SU-DHL-6 (cell line): ENCODE results near the gene TXNRD2.
A peak's percentile ranks its signal among the peaks of the same experiment; 100 is the strongest.

Experiments
- H2AFZ ChIP-seq: fragments of 200-600 bp; sonication (generic); 2 replicates; pipeline ENCODE4 v1.6.1; 2014; ENCODE audit warnings: low read depth, mild to moderate bottlenecking, moderate library complexity, mixed read lengths, antibody characterized with exemption, low read length; ENCODE audit not compliant: severe bottlenecking
- H3F3A ChIP-seq: fragments of 200-600 bp; shearing (Covaris generic); 2 replicates; pipeline ENCODE4 v1.6.0; 2016; ENCODE audit warnings: antibody characterized with exemption, mild to moderate bottlenecking; ENCODE audit not compliant: insufficient read depth
- H3K27ac ChIP-seq: fragments of 200-600 bp; sonication (generic); 2 replicates; pipeline ENCODE4 v1.5.1; 2016; ENCODE audit warnings: low read depth, mild to moderate bottlenecking, low read length, moderate library complexity, mixed read lengths
- H3K27me3 ChIP-seq: fragments of 200-600 bp; sonication (generic), shearing (Covaris generic); 2 replicates; pipeline ENCODE4 v1.6.0; 2014; ENCODE audit warnings: mild to moderate bottlenecking, low read length
- H3K36me3 ChIP-seq: fragments of 200-600 bp; sonication (generic); 2 replicates; pipeline ENCODE4 v1.6.1; 2014; ENCODE audit warnings: mild to moderate bottlenecking, low read length, mixed read lengths
- H3K4me2 ChIP-seq: fragments of 300-600, 200-600 bp; shearing (Covaris generic), sonication (generic); 2 replicates; pipeline ENCODE4 v1.6.0; 2014; ENCODE audit warnings: low read length, low read depth, mild to moderate bottlenecking; ENCODE audit not compliant: poor library complexity, severe bottlenecking
- H3K4me3 ChIP-seq: fragments of 200-600 bp; sonication (generic); 2 replicates; pipeline ENCODE4 v1.5.1; 2014; ENCODE audit warnings: antibody characterized with exemption, low read length, mild to moderate bottlenecking, mixed read lengths; ENCODE audit not compliant: insufficient read depth, poor library complexity, severe bottlenecking
- H3K79me2 ChIP-seq: fragments of 200-600 bp; sonication (generic); 2 replicates; pipeline ENCODE4 v1.6.1; 2014; ENCODE audit warnings: mild to moderate bottlenecking, low read length, moderate library complexity; ENCODE audit not compliant: insufficient read depth
- H3K9ac ChIP-seq: fragments of 200-600 bp; sonication (generic); 2 replicates; pipeline ENCODE4 v1.7.0; 2014; ENCODE audit warnings: mild to moderate bottlenecking, low read length
- H3K9me2 ChIP-seq: fragments of 200-600 bp; sonication (generic); replicated peaks from 2 replicates; pipeline ENCODE4 v1.6.1; 2014; ENCODE audit warnings: low read length; ENCODE audit not compliant: insufficient read depth
- H3K9me3 ChIP-seq: fragments of 200-600 bp; sonication (generic); 2 replicates; pipeline ENCODE4 v1.6.1; 2014; ENCODE audit warnings: low read length, mixed read lengths; ENCODE audit not compliant: insufficient read depth
- H4K20me1 ChIP-seq: fragments of 200-600 bp; sonication (generic); 2 replicates; pipeline ENCODE4 v1.6.1; 2014; ENCODE audit warnings: low read depth, mild to moderate bottlenecking, antibody characterized with exemption, low read length, moderate library complexity, mixed read lengths
- EZH2phosphoT487 ChIP-seq: fragments of 200-600 bp; sonication (generic), shearing (Covaris generic); conservative IDR thresholded peaks from 2 replicates; pipeline ENCODE4 v1.6.1; 2018; ENCODE audit warnings: mild to moderate bottlenecking, antibody characterized with exemption, low read length, moderate library complexity, mixed read lengths
- TF ChIP-seq, protein P1 (sequence below): fragments of 200-600 bp; sonication (generic); IDR thresholded peaks from one replicate; pipeline ENCODE4 v1.5.1; 2017; ENCODE audit warnings: antibody characterized with exemption, mild to moderate bottlenecking, low read length, moderate library complexity; ENCODE audit not compliant: insufficient read depth, poor library complexity, severe bottlenecking

Gene TXNRD2

DNA sequence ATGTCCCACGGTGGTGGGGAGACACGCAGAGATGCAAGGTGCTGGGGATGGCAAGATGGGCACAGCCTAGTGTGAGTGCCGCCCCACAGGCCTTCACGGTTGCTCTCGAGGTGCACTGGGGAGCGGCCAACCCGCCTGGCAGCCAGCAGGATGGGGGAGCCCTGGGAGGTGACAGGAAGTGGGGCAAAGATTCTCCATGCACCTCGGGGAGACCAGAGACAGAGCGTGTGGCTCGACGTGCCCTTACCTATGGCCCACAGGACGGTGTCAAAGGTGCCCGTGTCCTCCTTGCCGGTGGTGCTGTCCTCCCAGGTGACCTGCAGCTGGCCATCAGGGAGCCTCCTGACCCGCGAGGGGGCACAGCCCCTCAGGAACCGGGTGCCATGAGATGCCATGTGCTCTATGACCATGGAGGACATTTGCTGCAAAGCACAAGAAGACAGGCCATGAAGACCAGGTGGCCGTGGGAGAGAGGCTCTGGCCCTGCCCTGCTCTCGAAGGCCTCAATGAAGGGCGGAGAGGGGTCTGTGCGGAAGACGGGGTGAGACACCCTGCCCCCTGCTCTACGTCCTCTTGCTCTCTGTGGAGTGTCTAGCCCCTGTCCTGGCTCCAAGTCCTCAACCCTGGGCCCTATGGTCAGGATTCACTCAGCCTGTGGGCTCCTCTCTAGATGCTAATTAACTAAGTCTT lies 46.3 kb downstream of the TXNRD2 start:
- Histone ChIP-seq H3K9me2 (no peaks in the 10 kb centered on the region), H3K27ac (no peak overlapping the region), H3F3A (peaks cover 8% of the 10 kb centered on the region; the same call in 1 of the 2 replicates), H3K36me3 (no peaks in the 10 kb centered on the region), H3K9me3 (no peaks in the 10 kb centered on the region), H3K27me3 (no peaks in the 10 kb centered on the region), H3K4me3 (no peak overlapping the region), H3K9ac (no peak overlapping the region), H4K20me1 (no peaks in the 10 kb centered on the region), H3K79me2 (no peaks in the 10 kb centered on the region), H3K4me2 (no peak overlapping the region), H2AFZ (no peak overlapping the region)
- TF ChIP-seq EZH2phosphoT487, result no peak
- TF ChIP-seq, protein P1, sequence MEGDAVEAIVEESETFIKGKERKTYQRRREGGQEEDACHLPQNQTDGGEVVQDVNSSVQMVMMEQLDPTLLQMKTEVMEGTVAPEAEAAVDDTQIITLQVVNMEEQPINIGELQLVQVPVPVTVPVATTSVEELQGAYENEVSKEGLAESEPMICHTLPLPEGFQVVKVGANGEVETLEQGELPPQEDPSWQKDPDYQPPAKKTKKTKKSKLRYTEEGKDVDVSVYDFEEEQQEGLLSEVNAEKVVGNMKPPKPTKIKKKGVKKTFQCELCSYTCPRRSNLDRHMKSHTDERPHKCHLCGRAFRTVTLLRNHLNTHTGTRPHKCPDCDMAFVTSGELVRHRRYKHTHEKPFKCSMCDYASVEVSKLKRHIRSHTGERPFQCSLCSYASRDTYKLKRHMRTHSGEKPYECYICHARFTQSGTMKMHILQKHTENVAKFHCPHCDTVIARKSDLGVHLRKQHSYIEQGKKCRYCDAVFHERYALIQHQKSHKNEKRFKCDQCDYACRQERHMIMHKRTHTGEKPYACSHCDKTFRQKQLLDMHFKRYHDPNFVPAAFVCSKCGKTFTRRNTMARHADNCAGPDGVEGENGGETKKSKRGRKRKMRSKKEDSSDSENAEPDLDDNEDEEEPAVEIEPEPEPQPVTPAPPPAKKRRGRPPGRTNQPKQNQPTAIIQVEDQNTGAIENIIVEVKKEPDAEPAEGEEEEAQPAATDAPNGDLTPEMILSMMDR, result no peak

DNA sequence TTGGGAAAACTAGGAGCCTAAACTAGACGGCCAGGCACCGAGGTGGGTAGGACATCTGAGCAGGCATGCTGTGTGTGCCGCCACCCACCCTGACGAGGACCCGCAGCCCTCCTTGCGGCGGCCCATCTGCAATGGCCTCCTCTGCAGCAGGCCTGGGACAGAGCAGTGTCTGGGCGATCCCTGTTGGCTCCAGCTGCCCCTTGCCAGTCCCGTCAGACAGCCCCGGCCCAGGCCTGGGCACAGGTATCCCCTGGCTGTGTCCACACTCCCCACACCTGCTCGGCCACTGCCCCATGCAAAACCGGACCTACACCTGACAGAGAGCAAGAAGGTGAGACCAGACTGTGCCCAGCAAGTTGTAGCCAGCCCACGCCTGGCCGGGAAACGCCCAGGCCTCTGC lies 48.3 kb downstream of the TXNRD2 start:
- TF ChIP-seq, protein P1, result no peak
- TF ChIP-seq EZH2phosphoT487, result no peak
- Histone ChIP-seq H3K36me3 (no peaks in the 10 kb centered on the region), H4K20me1 (no peaks in the 10 kb centered on the region), H3K9me3 (no peaks in the 10 kb centered on the region), H3K9ac (no peak overlapping the region), H3F3A (peaks cover 8% of the 10 kb centered on the region; the same call in 1 of the 2 replicates), H3K79me2 (no peaks in the 10 kb centered on the region), H3K4me2 (no peak overlapping the region), H3K27ac (no peak overlapping the region), H3K27me3 (no peaks in the 10 kb centered on the region), H3K4me3 (no peak overlapping the region), H2AFZ (no peak overlapping the region), H3K9me2 (no peaks in the 10 kb centered on the region)

DNA sequence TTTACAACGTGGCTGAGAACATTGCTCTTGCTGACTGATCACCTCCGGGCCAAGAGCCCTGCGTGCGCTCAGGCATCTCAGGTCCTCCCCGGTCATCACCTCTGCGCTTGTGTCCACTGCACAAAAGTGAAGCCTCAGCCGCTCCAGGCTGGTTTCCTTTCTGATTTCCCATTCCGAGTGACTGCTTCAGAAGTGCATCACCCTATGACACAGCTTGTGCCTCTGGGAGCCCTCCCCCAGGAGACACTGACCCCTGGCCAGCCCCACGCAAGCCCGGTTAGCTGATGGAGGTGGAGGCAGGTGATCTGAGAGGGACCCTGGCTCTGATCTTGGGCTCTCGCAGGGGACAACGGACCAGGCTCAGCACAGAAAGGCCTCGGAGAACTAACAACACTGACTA lies 48.7 kb downstream of the TXNRD2 start:
- no peak overlapping the region for H2AFZ ChIP-seq
- H3K4me2 ChIP-seq, result no peak overlapping the region
- peak overlapping the region; percentile 97 for H3K27ac ChIP-seq

More for the DNA sequence above, 48.7 kb downstream of the TXNRD2 start:
- Histone ChIP-seq H3K36me3 (no peaks in the 10 kb centered on the region), H3K9ac (no peak overlapping the region), H4K20me1 (no peaks in the 10 kb centered on the region), H3F3A (peaks cover 8% of the 10 kb centered on the region; the same call in 1 of the 2 replicates), H3K9me2 (no peaks in the 10 kb centered on the region), H3K79me2 (no peaks in the 10 kb centered on the region), H3K9me3 (no peaks in the 10 kb centered on the region), H3K4me3 (no peak overlapping the region), H3K27me3 (no peaks in the 10 kb centered on the region)
- TF ChIP-seq, protein P1, result no peak
- TF ChIP-seq EZH2phosphoT487, result no peak
